ENCODE results near the gene STK33. TPM values are rescaled to one million over a fixed set of nuclear protein-coding genes. Genes with fewer than 3 reads are reported as not detected.

Gene STK33
- polyA plus RNA-seq, 4 donors = 15.9 to 30.6 (median 28.3) TPM

DNA sequence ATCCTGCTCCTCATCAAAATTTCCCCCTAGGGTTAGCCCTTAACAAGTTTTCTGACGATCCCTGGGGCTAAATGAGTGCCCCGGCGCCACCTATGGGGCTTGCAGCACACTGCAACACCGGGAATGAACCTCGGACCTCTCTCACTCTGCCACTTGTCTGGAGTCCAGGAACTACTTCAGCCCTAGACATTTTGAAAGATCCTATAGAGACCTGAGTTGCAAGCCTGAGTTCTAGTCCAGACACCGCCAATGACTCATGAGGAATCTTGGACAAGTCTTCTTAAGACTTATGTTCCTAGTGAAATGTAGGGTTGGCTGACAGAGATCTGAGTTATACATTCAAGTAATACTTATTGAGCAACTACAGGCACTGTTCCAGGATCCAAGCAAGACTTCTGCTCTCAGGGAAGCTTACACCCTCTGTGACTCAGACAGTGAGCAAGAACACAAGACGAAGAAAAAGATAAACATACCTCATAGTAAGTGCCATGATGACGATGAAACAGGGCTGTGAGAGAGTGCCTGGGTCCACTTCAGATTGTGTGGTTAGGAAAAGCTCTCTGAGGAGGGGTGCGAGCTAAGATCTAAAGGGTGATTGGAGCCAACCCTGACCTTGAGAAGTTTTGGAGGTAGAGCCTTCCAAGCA lies 10.2 kb upstream of the STK33 start:
- DNase-seq (ENCODE audit: low read depth in 4 of 4, low spot score in 3 of 4) = no peak

DNA sequence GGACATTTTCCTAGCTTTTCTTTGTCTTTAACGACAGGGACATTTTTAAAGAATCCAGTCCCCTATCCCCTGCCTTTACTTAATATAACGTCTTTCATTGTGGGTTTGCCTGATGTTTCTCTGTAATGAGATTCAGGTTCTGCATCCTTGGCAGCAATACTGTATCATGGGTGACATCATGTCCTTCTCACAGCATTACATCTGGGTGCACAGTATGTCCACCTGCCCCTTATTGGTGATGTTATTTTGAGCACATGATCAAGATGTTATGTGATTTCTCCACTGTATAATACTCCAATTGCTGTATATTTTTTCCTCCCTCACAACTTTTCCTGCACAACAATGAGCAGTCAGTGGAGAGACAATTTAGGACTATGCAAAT lies 9.7 kb upstream of the STK33 start:
- no peak for DNase-seq (ENCODE audit: low read depth in 4 of 4, low spot score in 3 of 4)

DNA sequence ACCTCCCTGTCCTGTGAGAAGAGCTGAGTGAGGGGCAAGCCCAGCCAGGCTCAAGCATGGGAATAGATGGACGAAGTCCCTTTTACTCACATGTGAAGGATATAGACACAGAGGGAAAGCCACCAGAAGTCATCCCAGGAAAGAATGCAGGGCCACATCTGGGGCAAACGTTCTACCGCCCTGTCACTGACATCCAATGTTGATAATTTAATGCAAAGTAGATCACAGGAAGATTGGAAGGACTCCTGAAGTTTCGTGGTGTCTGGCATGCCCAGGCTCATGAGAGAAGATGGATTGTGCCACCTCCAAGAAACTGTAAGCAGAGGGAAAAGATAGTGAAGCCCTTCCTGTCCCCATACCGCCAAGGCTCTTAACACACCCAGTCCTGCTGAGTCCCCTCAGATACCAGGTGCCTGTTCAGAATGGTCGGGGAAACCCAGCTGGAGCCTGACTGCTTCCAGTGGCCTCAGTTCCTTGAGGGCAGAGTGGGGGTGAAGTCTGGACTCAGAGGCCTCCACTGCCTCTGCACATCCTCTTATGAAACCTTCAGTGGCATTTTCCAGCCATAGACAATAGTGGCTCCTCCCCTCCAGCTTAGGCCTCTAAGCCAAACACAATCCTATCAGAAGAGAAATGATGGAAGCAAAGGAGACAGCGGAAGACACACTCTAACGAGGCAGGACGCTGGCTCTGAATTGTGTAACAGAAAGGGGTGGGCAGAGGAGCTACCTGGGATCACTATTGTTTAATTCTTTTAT lies 7.5 kb upstream of the STK33 start:
- DNase-seq (ENCODE audit: low read depth in 4 of 4, low spot score in 3 of 4) = no peak

DNA sequence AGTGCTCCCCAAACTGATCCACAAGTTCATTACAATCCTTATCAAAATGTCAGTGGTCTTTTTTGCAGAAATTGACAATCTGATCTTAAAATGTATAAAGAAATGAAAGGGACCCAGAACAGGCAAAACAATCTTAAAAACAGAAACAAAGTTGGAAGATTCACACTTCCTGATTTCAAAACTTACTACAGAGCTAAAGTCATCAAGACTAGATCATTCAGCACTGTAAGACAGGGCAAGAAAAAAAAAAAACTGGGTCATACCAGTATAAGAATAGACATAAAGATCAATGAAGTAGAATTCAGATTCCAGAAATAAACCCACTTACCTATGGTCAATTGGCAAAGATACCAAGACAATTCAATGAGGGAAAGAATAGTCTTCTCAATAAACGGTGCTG lies 4.5 kb upstream of the STK33 start:
- DNase-seq (ENCODE audit: low read depth in 4 of 4, low spot score in 3 of 4) = no peak

DNA sequence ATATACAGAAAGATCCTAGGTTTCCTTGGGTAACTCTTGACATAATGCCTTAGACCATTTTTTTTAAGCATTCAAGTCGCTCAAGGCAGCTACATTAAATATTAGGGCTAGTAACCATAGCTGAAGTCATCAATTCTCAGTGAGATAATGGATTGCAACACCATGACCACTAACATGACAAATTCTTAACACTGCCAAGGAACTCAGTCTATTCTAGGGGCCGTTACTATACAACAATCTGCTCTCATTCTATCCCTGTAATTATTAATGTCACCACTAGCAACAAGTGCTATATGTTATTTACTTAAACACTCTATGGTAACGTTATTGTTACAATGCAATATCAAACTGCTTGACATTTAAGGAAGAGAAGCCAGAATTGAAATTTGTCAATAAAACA lies 3.2 kb upstream of the STK33 start:
- no peak for DNase-seq (ENCODE audit: low read depth in 4 of 4, low spot score in 3 of 4)

DNA sequence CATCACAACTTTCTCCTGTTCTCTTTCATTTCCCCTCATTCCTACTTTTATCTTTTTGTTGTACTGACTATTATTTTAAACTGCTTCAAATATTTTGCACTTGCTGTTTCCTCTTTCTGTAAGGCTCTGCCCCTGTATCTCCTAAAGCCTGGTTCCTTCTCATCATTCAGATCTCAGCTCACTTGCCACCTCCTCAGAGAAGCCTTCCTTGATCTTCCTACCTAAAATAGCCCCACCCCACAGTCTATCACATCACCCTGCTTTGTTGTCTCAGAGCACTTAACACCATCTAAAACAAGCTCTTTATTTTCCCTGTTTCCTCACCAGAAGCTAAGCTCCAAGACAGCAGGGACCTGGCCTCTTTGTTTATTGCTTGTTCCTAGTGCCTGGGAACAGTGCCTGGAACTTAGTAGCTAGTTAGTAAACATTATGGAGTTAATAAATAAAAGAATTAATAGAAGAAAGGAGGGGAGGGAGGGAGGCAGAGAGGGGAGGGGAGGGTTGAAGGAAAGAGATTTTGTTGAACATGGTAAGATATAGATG lies 2.5 kb upstream of the STK33 start:
- no peak for DNase-seq (ENCODE audit: low read depth in 4 of 4, low spot score in 3 of 4)

DNA sequence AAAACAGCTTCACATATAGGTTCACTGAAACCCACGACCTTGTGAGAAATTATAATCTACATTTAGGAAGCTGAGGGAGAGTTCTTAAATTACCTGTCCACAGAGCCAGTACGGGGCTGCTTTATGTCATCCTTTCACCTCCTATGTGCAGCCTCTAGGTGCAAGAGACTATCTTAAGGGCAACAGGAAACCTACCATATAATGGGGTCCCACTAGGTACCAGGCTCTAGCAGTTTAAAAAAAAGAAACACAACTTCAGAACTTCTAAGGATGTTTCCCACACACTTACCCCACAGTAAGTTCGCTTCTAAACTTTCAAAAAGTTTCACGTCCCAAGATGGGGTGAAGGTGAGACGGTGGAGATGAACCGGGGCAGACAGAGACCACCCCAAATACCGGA lies 573 bp downstream of the STK33 start:
- no peak for DNase-seq (ENCODE audit: low read depth in 4 of 4, low spot score in 3 of 4)

DNA sequence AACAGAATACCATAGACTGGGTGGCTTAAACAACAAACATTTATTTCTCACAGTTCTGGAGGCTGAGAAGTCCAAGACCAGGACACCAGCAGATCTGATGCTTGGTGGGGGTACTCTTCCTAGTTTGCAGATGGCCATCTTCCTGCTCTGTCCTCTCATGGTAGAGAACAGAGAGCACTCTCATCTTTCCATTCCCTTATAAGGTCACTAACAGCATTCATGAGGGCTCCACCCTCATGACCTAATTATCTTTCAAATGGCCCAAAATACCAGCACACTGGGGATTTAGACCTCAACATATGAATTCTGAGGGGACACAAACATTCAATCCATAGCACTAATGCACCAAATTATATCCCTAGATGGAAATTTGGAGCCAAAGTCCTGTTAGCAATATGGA lies 6.1 kb downstream of the STK33 start:
- DNase-seq (ENCODE audit: low read depth in 4 of 4, low spot score in 3 of 4) = no peak

DNA sequence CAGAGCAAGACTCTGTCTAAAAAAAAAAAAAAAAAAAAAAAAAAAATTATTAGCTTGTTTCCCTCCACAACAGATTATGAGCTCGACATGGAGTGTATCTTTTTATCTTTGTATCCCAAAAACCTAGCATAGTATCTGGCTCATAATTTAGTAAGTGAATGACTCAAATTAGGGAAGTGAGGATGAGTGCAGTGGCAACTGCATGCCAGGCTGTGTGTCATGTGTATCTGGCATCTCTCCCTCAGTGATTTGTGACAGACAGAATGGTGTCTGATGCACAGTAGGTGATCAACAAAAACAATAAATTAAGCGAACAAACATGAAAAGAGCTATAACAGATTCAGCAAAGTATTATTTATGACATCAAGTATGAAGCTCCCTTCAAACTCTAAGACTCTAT lies 7.2 kb downstream of the STK33 start:
- DNase-seq (ENCODE audit: low read depth in 4 of 4, low spot score in 3 of 4) = no peak

DNA sequence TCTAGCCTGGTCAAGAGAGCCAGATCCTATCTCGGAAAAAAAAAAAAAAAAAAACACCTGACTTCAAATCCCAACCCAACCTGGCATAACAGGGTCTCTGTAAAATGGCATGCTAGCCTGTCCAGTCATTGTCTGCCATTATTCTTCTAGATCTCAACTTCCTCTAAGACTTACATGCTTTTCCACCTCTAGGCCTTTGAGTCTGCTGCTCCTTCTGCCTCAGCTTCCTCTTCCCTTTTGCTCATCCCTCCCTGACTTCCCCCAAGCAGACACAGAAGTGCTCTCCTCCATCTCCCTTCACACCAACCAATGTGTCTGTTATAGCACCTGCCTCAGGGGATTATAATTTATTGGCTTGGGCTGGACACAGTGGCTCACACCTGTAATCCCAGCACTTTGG lies 7.8 kb downstream of the STK33 start:
- DNase-seq (ENCODE audit: low read depth in 4 of 4, low spot score in 3 of 4) = no peak

DNA sequence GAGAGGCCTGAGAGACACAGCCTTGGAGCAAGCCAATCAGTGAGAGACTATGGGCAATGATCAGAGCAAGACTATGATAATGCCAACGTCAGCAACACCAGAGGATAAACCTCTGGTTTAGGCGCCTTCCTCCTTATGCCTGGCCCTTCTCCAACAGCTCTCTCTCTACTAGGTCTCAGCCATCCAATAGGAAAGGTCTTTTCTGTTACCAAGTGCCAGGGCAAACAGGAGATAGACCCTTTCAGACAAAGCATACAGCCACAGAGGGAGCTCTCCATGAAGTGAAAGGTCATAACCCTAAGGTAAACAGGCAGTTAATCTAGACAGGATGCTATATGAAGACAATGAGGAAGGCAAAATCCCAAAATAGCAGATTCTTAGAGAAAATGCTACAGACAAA lies 9.5 kb downstream of the STK33 start:
- no peak for DNase-seq (ENCODE audit: low read depth in 4 of 4, low spot score in 3 of 4)

DNA sequence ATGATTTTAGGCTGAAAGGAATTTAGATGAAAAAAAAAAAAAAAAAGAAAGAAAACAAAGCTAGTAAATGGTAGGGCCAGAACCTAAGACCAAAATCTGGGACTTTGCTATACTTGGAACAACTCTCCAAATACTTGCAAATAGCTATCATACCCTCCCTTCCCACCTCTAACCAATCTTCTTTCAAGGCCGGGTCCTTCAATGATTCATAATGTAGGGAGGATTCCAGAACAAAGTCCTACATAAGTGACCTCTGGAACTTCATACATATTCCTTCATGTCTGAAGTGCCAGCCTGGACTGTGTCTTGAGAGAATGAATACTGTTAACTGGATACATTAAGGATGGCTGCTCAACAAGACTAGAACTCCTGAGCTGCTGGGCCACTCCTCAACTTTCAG lies 9.9 kb downstream of the STK33 start:
- DNase-seq (ENCODE audit: low read depth in 4 of 4, low spot score in 3 of 4) = no peak

DNA sequence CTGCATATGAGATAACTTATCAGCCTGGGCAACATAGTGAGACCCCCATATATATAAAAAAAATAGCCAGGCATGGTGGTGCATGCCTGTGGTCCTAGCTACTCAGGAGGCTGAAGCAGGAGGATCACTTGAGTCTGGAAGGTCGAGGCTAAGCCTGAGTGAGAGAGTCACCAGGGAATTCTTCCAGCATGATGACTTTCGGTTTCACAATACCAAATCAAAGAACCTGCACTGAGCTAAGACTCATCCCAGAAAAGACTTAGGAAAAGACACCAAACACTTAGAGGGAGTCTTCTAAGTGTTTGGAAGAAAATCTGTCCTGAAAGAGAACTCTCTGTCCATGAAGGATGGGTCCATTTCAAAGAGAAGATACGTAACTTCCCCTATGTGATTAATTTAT lies 12.7 kb downstream of the STK33 start:
- no peak for DNase-seq (ENCODE audit: low read depth in 4 of 4, low spot score in 3 of 4)

DNA sequence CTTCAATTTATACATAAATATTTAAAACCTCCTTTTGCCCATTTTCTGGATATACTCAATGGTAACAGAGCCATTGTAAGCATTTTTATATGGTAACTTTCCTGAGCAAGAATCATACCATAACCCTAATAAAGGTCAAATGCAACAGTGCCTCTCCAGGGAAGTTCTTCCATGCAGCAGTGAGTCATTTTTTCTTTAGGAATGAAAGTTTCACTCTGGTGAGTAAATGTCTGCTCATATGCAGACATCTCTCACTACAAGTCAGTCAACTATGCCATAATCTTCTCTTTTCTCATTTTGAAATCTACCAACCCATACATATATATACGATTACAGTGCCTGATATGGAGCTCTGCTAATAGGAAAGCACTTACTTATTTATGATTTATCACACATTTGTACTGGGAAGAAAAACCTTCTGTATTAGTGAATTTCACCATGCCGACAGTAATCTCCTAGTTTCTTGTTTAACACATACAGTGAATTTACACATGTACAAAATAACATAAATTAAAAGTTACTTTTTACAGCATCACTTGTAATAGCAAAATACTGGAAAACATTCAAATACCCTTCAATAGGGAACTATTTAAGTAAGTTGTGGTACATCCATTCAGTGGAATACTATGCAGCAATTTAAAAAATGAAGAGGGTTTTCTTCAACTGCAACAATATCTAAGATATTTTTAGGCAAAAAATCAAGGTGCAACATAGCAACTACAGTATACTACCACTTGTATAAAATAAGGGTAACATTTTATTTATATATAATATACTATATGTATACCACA lies 16.0 kb downstream of the STK33 start:
- no peak for DNase-seq (ENCODE audit: low read depth in 4 of 4, low spot score in 3 of 4)

DNA sequence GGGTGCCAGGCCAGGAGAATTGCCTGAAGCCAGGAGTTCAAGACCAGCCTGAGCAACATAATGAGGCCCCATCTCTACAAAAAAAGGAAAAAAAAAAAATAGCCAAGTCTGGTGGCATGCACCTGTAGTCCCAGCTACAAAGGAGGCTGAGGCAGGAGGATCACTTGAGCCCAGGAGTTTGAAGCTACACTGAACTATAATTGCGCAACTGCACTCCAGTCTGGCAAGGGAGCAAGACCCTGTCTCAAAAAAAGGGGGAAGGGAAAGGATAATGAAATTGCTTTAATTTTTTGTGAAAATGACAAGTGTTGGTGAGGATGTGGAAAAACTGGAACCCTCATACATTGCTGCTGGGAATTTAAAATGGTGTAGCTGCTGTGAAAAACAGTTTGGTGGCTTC lies 19.2 kb downstream of the STK33 start:
- no peak for DNase-seq (ENCODE audit: low read depth in 4 of 4, low spot score in 3 of 4)

DNA sequence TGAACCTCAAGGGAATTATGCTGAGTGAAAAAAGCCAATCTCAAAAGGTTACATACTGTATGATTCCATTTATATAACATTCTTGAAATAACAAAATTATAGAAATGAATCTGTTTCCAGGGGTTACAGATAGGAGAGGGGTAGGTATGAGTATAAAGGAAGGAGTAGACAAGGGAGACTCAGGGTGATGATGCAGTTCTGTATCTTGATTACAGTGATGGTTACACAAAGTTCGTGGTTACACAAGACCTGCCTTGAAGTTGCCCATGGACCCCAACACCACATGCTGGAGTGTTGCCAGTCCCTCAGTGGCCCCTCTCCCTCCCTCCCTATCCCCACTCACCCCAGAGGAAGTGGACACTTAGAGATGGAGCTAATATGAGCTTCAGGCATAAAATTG lies 20.3 kb downstream of the STK33 start:
- no peak for DNase-seq (ENCODE audit: low read depth in 4 of 4, low spot score in 3 of 4)

DNA sequence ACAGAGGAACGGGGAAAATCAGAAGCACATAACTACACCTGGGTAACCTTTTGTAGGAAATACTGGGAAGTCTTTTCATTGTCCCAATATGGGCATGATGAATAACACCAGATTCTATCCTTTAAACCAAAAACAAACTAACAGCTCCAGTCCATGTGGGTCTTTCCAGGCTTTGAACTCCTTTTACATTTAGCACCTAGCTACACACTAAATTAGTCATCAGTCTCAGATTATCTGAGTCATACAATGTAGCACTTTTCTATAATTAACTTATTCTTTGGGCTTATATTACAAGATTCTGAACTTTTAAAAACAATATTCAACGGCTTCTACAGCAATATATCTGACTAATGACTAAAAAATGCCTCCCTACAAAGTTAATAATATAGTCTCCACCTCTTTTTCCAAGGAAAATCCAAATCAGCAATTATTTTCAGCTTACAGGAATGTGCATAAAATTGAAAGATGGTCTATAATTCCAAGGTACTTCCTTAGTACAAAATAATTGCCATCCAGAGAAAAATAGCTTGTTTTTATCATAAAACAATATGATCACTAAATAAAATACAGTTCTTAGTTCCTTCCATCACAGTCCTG lies 26.3 kb downstream of the STK33 start:
- DNase-seq (ENCODE audit: low read depth in 4 of 4, low spot score in 3 of 4) = no peak

DNA sequence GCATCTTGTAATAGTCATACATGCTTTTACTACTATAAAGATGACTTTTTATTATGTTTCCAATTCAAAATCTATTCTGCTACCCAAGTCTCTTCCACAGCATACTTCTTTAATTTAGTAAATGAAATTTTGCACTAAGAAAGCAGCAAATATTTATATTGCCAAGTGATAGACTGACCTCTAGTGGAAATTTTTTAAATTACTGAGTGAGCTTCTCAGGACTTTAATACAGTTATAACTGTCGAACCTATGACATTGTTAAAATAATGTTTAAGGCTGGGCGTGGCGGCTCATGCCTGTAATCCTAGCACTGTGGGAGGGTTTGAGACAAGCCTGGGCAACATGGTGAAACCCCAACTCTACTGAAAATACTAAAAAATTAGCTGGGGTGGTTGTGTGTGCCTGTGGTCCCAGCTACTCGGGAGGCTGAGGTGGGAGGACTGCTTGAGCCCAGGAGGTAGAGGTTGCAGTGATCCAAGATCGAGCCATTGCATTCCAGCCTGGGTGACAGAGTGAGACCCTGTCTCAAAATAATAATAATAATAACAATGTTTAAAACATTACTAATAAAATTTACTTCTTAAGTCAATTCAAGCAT lies 27.3 kb downstream of the STK33 start:
- peak in 2 of 4 donors; percentile 11 to 29 for DNase-seq (ENCODE audit: low read depth in 4 of 4, low spot score in 3 of 4)

DNA sequence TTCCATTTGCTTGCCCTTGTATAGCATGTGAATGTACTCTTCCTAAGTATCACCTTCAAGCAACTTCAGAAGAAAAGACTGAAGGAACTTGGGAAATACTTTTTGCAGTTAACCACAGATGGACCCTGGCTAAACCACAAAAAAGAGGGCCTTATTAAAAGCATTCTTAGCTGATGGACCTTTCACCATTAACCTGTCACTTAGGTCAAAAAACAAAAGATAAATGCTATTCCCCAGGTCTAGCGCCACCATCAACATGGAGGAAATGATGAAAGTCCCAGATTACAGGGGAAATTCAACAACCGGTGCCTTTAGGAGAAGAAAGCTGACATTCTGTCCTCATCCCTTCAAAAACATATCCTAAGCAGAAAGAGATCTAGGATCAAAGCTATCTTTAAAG lies 29.5 kb downstream of the STK33 start:
- DNase-seq (ENCODE audit: low read depth in 4 of 4, low spot score in 3 of 4) = no peak

DNA sequence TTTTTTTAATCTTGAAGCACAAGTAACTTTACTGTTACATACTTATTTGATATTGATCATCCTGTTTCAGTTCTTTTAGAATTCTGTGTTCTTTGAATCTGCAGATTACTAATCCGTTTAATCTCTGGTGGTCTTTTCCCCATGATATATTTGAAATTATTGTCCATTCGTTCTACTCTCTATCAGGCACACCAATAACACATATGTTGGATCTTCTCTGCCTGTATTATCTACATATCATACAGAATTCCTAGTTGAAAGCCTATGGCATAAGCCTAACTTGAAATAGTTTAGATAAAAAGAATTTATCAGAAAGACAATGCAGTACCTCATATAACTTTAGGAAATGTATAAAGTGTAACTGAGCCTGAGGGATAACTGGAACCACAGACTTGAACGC lies 32.6 kb downstream of the STK33 start:
- no peak for DNase-seq (ENCODE audit: low read depth in 4 of 4, low spot score in 3 of 4)

DNA sequence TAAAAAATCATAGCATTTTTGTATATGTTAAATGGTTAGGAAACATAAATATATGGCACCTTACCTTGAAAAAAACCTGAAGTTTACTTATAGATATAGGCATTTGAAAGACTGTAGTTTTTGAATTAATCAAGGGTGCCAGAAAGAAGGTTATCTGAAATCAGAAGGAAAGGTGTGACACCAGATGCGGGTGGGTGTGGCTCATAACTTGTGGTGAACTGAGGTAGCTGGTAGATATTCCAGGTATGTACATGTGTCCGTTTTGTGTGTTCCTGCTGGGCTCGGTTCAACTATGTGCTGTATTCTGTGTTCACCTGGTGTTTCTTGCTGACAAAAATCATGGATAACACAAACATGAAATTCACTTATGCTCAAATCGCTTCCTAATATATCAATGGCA lies 35.6 kb downstream of the STK33 start:
- DNase-seq (ENCODE audit: low read depth in 4 of 4, low spot score in 3 of 4) = no peak
